PC-9 (cell line): ENCODE data around the gene GP2. TPM values are rescaled to one million over a fixed set of nuclear protein-coding genes. Genes with fewer than 3 reads are reported as not detected.

ENCODE experiments used
- BruUV-seq: library from RNA; stranded (reverse); fragments of 400-500 nt; replicated peaks from 2 replicates; lab custom pipeline; 2021; lab: Mats Ljungman, UMichigan
- CTCF ChIA-PET: fragments of 300-600 bp; sonication (Branson Sonifier 250); formaldehyde crosslinking; loops from one replicate; lab custom pipeline; 2022; ENCODE audit warnings: antibody characterized with exemption; lab: Charles Lee
- POLR2A ChIA-PET: fragments of 300-600 bp; sonication (Branson Sonifier 250); formaldehyde crosslinking; loops from one replicate; lab custom pipeline; 2022; ENCODE audit warnings: antibody characterized with exemption; ENCODE audit not compliant: unreplicated experiment; lab: Charles Lee
- DNase-seq, 2 experiments: peaks; one replicate each; pipeline versions ENCODE4 v3.0.0 to v3.0.0-alpha.2; 2015 to 2022; ENCODE audit warnings: mixed read lengths in 1 of 2
- H2AFZ ChIP-seq: fragments of 200-600 bp; sonication (generic); 2 replicates; pipeline ENCODE4 v1.8.1; 2017; ENCODE audit warnings: antibody characterized with exemption
- H3F3A ChIP-seq: fragments of 200-600 bp; sonication (generic); 2 replicates; pipeline ENCODE4 v1.8.1; 2017; ENCODE audit warnings: antibody characterized with exemption, mild to moderate bottlenecking, low read depth; ENCODE audit not compliant: insufficient read depth
- H3K27ac ChIP-seq: fragments of 200-600 bp; sonication (generic); 2 replicates; pipeline ENCODE4 v1.6.1; 2016; ENCODE audit warnings: mixed run types
- H3K27me3 ChIP-seq: fragments of 200-600 bp; sonication (generic); 2 replicates; pipeline ENCODE4 v1.6.1; 2016; ENCODE audit warnings: low read depth, mixed run types; ENCODE audit not compliant: insufficient read depth
- H3K36me3 ChIP-seq: fragments of 200-600 bp; sonication (generic); 2 replicates; pipeline ENCODE4 v1.6.1; 2016; ENCODE audit warnings: low read depth, mixed run types
- H3K4me1 ChIP-seq: fragments of 200-600 bp; sonication (generic); replicated peaks from 2 replicates; pipeline ENCODE4 v1.6.1; 2016; ENCODE audit warnings: mixed run types; ENCODE audit not compliant: insufficient read depth
- H3K4me2 ChIP-seq: fragments of 200-600 bp; sonication (generic); 2 replicates; pipeline ENCODE4 v1.6.1; 2017; ENCODE audit warnings: mixed run types
- H3K4me3 ChIP-seq: fragments of 200-600 bp; sonication (generic); 2 replicates; pipeline ENCODE4 v1.6.1; 2016; ENCODE audit warnings: mixed run types
- H3K79me2 ChIP-seq: fragments of 200-600 bp; sonication (generic); 2 replicates; pipeline ENCODE4 v1.6.1; 2017; ENCODE audit warnings: low read depth, mixed run types
- H3K9me2 ChIP-seq: fragments of 200-600 bp; sonication (generic); 2 replicates; pipeline ENCODE4 v1.8.1; 2017; ENCODE audit warnings: mild to moderate bottlenecking; ENCODE audit not compliant: insufficient read depth
- H3K9me3 ChIP-seq: fragments of 200-600 bp; sonication (generic); 2 replicates; pipeline ENCODE4 v1.8.1; 2016; ENCODE audit warnings: low read depth; ENCODE audit not compliant: insufficient read depth
- H4K20me1 ChIP-seq: fragments of 200-600 bp; sonication (generic); 2 replicates; pipeline ENCODE4 v1.8.1; 2017; ENCODE audit not compliant: insufficient read depth
- CTCF ChIP-seq: fragments of 200-600 bp; sonication (generic); conservative IDR thresholded peaks from 2 replicates; pipeline ENCODE4 v1.6.1; 2017; ENCODE audit warnings: mixed run types, antibody characterized with exemption, mild to moderate bottlenecking, moderate library complexity
- EZH2 ChIP-seq: fragments of 200-600 bp; sonication (generic); IDR thresholded peaks from 2 replicates; pipeline ENCODE4 v1.8.0; 2017; ENCODE audit warnings: antibody characterized with exemption, low read depth
- intact Hi-C: fragments of 100-400 bp; cut with micrococcal nuclease; formaldehyde crosslinking; loops from one replicate; pipeline ENCODE4 v1.10.0; 2022; ENCODE audit not compliant: unreplicated experiment
- total RNA-seq: library from RNA; stranded (reverse); gene quantifications from 2 replicates; pipeline ENCODE4 v1.2.3, GENCODE V29; 2021

The GP2 gene
- total RNA-seq, 1 experiment from 2014 or later, result not detected

GRCh38 chr16:20308266-20308665 is 19.0 kb downstream of the GP2 start:
- H3K79me2 ChIP-seq, result no peaks in the 10 kb centered on the region
- no peak overlapping the region for H2AFZ ChIP-seq
- no peak for DNase-seq
- H3K27me3 ChIP-seq, result peaks cover 1% of the 10 kb centered on the region; the same call in 1 of the 2 replicates
- H3K4me1 ChIP-seq, result no peaks in the 10 kb centered on the region
- no peaks in the 10 kb centered on the region for H3F3A ChIP-seq
- no peaks in the 10 kb centered on the region for H4K20me1 ChIP-seq
- CTCF ChIA-PET, result no interaction called here
- no peaks in the 10 kb centered on the region for H3K9me2 ChIP-seq
- TF ChIP-seq EZH2, result no peak
- no peak for TF ChIP-seq CTCF
- no peak overlapping the region for H3K27ac ChIP-seq
- no peak overlapping the region for H3K4me2 ChIP-seq
- H3K9me3 ChIP-seq, result no peaks in the 10 kb centered on the region; the same call in 1 of the 2 replicates
- POLR2A ChIA-PET, result no interaction called here
- intact Hi-C loops, result no loop called here
- H3K36me3 ChIP-seq, result no peaks in the 10 kb centered on the region
- BruUV-seq, result no TSS peak
- no peak overlapping the region for H3K4me3 ChIP-seq

DNA sequence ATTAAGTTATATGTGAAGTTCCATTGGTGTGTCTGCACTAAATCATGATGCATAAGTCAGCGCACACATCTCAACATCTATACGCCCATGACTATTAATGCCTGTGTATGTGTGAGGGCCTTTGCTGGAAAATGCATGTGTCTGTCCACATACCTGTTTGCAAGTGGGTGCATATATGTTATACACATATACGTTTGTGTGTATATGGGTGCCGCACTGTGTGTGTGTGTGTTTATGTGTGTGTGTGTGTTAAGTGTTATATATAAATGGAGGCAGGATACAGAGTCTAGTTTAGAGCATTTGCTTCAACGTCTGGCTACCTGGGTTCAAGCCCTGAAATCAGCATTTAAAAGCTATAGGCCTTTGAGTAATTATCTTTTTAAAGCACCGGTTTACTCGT is 19.5 kb downstream of the GP2 start:
- Histone ChIP-seq H3K9me3 (no peaks in the 10 kb centered on the region), H3K36me3 (no peaks in the 10 kb centered on the region), H4K20me1 (no peaks in the 10 kb centered on the region), H3K27me3 (no peaks in the 10 kb centered on the region; the same call in 1 of the 2 replicates), H3K4me2 (no peak overlapping the region), H3K79me2 (no peaks in the 10 kb centered on the region), H3K4me3 (no peak overlapping the region), H3F3A (no peaks in the 10 kb centered on the region), H3K4me1 (no peaks in the 10 kb centered on the region), H3K27ac (no peak overlapping the region), H3K9me2 (no peaks in the 10 kb centered on the region), H2AFZ (no peak overlapping the region)
- no peak for DNase-seq
- no TSS peak for BruUV-seq
- ChIA-PET POLR2A (no interaction called here), CTCF (no interaction called here)
- intact Hi-C loops, result no loop called here
- TF ChIP-seq CTCF, result no peak
- no peak for TF ChIP-seq EZH2

- ChIA-PET CTCF (no interaction called here), POLR2A (no interaction called here)
- TF ChIP-seq CTCF (no peak), EZH2 (no peak)
- no peaks in the 10 kb centered on the region for H3K36me3 ChIP-seq
- no peaks in the 10 kb centered on the region for H3K4me1 ChIP-seq
- H3K9me2 ChIP-seq, result no peaks in the 10 kb centered on the region
- intact Hi-C loops, result no loop called here
- H3K27me3 ChIP-seq, result peaks cover 4% of the 10 kb centered on the region; the same call in 1 of the 2 replicates
- no peak overlapping the region for H3K4me2 ChIP-seq
- no peaks in the 10 kb centered on the region for H3F3A ChIP-seq
- no peak for DNase-seq
- no peaks in the 10 kb centered on the region for H3K79me2 ChIP-seq
- no peak overlapping the region for H3K27ac ChIP-seq
- no peaks in the 10 kb centered on the region for H3K9me3 ChIP-seq
- H3K4me3 ChIP-seq, result no peak overlapping the region
- no peak overlapping the region for H2AFZ ChIP-seq
- no TSS peak for BruUV-seq
- H4K20me1 ChIP-seq, result no peaks in the 10 kb centered on the region
Measured at GRCh38 chr16:20307240-20307671, 20.1 kb downstream of the GP2 start.
